Panc1 (cell line): Measurements from ENCODE around the gene PYGO2. TPM values are rescaled to one million over a fixed set of nuclear protein-coding genes. Genes with fewer than 3 reads are reported as not detected.

Experiments
- ATAC-seq: fragments of 200-7000 bp; cut with Tn5 transposase; 2 replicates; pipeline ENCODE4 v1.9.1; 2020; ENCODE audit warnings: mild to moderate bottlenecking, moderate library complexity
- BruUV-seq: library from RNA; stranded (reverse); fragments of 400-500 nt; replicated peaks from 2 replicates; lab custom pipeline; 2021; lab: Mats Ljungman, UMichigan
- CTCF ChIA-PET: fragments of 300-600 bp; sonication (Branson Sonifier 250); formaldehyde crosslinking; loops from one replicate; lab custom pipeline; 2022; ENCODE audit warnings: antibody characterized with exemption; lab: Charles Lee
- POLR2A ChIA-PET: fragments of 300-600 bp; sonication (Branson Sonifier 250); formaldehyde crosslinking; loops from one replicate; lab custom pipeline; 2022; ENCODE audit warnings: antibody characterized with exemption; lab: Charles Lee
- DNase-seq: peaks from one replicate; pipeline ENCODE4 v3.0.0-alpha.2; 2010; ENCODE audit warnings: low read depth, low spot score
- H3K27ac ChIP-seq: 2 replicates; pipeline ENCODE4 v1.5.1; 2011; ENCODE audit warnings: mild to moderate bottlenecking, low read length, inconsistent platforms
- H3K27me3 ChIP-seq: fragments of 200-500 bp; sonication (Bioruptor generic); 2 replicates; pipeline ENCODE4 v1.6.0; 2014; ENCODE audit warnings: low read length, inconsistent platforms; ENCODE audit not compliant: control insufficient read depth, insufficient read depth
- H3K36me3 ChIP-seq: fragments of 200-500 bp; sonication (Bioruptor generic); 2 replicates; pipeline ENCODE4 v1.5.1; 2014; ENCODE audit warnings: inconsistent platforms, mild to moderate bottlenecking, low read length, moderate library complexity; ENCODE audit not compliant: control insufficient read depth, insufficient read depth
- H3K4me1 ChIP-seq: 2 replicates; pipeline ENCODE4 v1.5.1; 2011; ENCODE audit warnings: inconsistent platforms, mild to moderate bottlenecking, low read length, moderate library complexity; ENCODE audit not compliant: control insufficient read depth, insufficient read depth
- H3K4me3 ChIP-seq, 2 experiments: 2 replicates each; pipeline ENCODE4 v1.5.1; 2011 to 2012; ENCODE audit warnings: low read depth in 2 of 2, low read length in 2 of 2, mild to moderate bottlenecking in 2 of 2, inconsistent platforms in 1 of 2, moderate library complexity in 1 of 2
- H3K9me3 ChIP-seq: fragments of 200-500 bp; sonication (Bioruptor generic); 2 replicates; pipeline ENCODE4 v1.5.1; 2014; ENCODE audit warnings: low read depth, mild to moderate bottlenecking, inconsistent platforms, low read length, moderate library complexity; ENCODE audit not compliant: control insufficient read depth, insufficient read depth
- POLR2AphosphoS5 ChIP-seq: IDR thresholded peaks from 2 replicates; pipeline ENCODE4 v1.6.1; 2012; ENCODE audit warnings: mild to moderate bottlenecking, low read depth, low read length, moderate library complexity
- SIN3A ChIP-seq: IDR thresholded peaks from 2 replicates; pipeline ENCODE4 v1.6.1; 2012; ENCODE audit warnings: low read depth, mild to moderate bottlenecking, low read length, moderate library complexity, borderline replicate concordance; ENCODE audit not compliant: insufficient read depth
- TCF7L2 ChIP-seq: IDR thresholded peaks from 2 replicates; pipeline ENCODE4 v1.6.1; 2011; ENCODE audit warnings: mild to moderate bottlenecking, low read depth, low read length, inconsistent platforms
- in situ Hi-C: cut with HindIII; loops from 2 replicates; pipeline ENCODE4 v1.10.0; 2016; ENCODE audit warnings: low sequenced_read_pairs, low pct_unique_long_range_greater_than_20kb
- intact Hi-C: fragments of 100-400 bp; cut with micrococcal nuclease; formaldehyde crosslinking; loops from one replicate; pipeline ENCODE4 v1.10.0; 2022; ENCODE audit not compliant: unreplicated experiment
- total RNA-seq: library from RNA; stranded (reverse); gene quantifications from one replicate; pipeline ENCODE4 v1.2.1, GENCODE V29; 2021; ENCODE audit not compliant: unreplicated experiment
- TF ChIP-seq, protein P1 (sequence below): fragments of 450-650 bp; IDR thresholded peaks from 2 replicates; pipeline ENCODE4 v1.5.1; 2017; ENCODE audit warnings: mild to moderate bottlenecking
- TF ChIP-seq, protein P2 (sequence below), 2 experiments: IDR thresholded peaks; 2 replicates each; pipeline ENCODE4 v1.6.1; 2011 to 2012; ENCODE audit warnings: low read depth in 2 of 2, control low read depth in 1 of 2, low read length in 1 of 2, mild to moderate bottlenecking in 1 of 2, moderate library complexity in 1 of 2; ENCODE audit not compliant: insufficient read depth in 1 of 2

Gene PYGO2
- total RNA-seq, 1 experiment from 2014 or later = 41.1 TPM

DNA sequence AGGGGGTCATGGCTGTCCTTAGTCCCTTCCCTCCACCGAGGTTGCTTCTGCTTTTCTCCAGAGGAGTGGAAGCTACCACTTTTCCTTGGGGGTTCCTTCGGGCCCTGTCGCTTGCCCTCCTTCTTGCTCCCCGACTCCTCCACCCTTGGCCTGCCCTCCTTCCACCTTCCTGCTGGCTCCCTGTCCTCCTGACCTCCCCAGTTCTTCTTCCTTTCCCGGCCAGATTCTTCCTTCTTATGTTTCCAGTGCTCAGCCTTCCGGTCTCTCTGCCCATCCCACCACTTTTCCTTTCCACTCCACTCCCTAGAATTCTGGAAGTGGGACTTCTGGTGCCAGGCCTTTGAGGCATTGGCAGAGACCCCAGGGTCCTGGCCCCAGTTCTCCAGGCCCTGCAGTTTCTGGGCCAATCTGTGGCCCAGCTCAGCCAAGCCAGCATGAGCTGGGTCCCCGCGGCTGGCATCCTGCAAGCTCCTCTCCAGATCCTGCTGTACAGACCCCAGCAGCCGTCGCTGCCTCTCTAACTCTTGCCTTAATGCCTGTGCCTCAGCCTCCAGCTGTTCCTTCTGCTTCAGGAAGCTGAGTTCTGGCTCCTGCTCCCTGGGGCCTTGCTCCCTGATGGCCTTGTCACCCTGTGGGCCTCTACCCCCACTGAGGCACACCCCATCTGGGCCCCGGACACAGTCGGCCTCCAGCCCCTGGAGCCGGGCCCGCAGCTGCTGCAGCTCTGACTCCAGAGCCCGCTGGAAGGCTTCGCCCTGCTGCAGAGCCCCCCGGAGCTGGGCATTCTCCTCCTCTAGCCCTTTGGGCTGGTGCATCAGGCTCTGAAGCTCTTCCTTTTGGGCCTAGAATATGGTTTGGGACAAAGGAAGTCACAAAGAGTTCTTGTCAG, 15.4 kb downstream of the PYGO2 start:
- intact Hi-C loops = no loop called here
- no peak overlapping the region for H3K27ac ChIP-seq
- TF ChIP-seq SIN3A = no peak
- TF ChIP-seq TCF7L2 = no peak
- no peak for TF ChIP-seq POLR2AphosphoS5
- TF ChIP-seq, protein P1, sequence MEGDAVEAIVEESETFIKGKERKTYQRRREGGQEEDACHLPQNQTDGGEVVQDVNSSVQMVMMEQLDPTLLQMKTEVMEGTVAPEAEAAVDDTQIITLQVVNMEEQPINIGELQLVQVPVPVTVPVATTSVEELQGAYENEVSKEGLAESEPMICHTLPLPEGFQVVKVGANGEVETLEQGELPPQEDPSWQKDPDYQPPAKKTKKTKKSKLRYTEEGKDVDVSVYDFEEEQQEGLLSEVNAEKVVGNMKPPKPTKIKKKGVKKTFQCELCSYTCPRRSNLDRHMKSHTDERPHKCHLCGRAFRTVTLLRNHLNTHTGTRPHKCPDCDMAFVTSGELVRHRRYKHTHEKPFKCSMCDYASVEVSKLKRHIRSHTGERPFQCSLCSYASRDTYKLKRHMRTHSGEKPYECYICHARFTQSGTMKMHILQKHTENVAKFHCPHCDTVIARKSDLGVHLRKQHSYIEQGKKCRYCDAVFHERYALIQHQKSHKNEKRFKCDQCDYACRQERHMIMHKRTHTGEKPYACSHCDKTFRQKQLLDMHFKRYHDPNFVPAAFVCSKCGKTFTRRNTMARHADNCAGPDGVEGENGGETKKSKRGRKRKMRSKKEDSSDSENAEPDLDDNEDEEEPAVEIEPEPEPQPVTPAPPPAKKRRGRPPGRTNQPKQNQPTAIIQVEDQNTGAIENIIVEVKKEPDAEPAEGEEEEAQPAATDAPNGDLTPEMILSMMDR = no peak
- TF ChIP-seq, protein P2, sequence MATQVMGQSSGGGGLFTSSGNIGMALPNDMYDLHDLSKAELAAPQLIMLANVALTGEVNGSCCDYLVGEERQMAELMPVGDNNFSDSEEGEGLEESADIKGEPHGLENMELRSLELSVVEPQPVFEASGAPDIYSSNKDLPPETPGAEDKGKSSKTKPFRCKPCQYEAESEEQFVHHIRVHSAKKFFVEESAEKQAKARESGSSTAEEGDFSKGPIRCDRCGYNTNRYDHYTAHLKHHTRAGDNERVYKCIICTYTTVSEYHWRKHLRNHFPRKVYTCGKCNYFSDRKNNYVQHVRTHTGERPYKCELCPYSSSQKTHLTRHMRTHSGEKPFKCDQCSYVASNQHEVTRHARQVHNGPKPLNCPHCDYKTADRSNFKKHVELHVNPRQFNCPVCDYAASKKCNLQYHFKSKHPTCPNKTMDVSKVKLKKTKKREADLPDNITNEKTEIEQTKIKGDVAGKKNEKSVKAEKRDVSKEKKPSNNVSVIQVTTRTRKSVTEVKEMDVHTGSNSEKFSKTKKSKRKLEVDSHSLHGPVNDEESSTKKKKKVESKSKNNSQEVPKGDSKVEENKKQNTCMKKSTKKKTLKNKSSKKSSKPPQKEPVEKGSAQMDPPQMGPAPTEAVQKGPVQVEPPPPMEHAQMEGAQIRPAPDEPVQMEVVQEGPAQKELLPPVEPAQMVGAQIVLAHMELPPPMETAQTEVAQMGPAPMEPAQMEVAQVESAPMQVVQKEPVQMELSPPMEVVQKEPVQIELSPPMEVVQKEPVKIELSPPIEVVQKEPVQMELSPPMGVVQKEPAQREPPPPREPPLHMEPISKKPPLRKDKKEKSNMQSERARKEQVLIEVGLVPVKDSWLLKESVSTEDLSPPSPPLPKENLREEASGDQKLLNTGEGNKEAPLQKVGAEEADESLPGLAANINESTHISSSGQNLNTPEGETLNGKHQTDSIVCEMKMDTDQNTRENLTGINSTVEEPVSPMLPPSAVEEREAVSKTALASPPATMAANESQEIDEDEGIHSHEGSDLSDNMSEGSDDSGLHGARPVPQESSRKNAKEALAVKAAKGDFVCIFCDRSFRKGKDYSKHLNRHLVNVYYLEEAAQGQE (IDR thresholded peaks at IDR 0.05; ENCODE audit: insufficient read depth in 1 of 2, low read depth in 2 of 2, low read length in 1 of 2) = no peak
- ChIA-PET POLR2A (no interaction called here), CTCF (interaction anchor here (0.5 to 0.6 kb wide), 2 partner anchors 35 to 44 kb away, joined by 3 read pairs; no protein-coding TSS in a partner anchor)
- in situ Hi-C loops = no loop called here
- H3K27me3 ChIP-seq = no peaks in the 10 kb centered on the region
- no peak for ATAC-seq
- H3K4me3 ChIP-seq = no peak overlapping the region
- H3K36me3 ChIP-seq = no peaks in the 10 kb centered on the region
- no TSS peak for BruUV-seq
- DNase-seq = no peak
- no peaks in the 10 kb centered on the region for H3K9me3 ChIP-seq
- peaks cover 6% of the 10 kb centered on the region; the same call in 1 of the 2 replicates for H3K4me1 ChIP-seq

DNA sequence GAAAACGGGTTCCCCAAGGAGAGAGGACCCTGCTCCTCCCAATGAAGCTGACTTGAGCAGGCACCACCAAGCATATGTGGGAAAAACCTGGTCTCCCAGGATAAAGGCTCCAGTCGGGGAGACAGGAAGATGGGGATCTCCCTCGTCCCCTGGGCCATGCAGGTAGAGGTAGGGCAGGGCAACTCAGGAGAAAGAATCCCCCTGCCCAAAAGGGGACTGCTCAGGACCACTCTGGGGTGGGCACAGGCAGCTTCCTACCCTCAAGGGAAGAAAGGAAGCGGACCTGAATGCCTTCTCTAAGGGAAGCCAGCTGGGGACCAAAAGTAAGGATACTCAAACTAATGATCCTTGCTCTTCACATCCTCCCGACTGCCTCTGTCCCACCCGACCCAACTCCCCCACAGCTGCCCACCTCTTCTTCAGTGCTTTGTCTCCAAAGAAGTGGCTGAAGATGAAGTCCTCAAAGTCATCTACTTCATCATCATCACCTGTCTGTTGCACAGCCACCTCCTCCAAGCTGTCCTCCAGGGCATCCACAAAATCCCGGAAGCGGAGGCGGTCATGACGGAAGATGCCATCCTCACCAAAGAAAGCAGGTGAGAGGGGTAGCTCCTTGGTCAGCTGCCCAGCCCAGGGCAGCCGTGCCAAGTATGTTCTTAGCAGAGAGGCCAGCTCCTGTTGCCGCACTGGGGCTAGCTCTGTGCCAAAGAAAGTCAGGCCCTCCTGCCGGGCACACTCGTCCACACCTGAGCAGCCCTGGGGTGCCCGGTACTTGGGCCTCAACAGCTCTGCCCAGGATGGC, 16.2 kb downstream of the PYGO2 start:
- BruUV-seq = TSS peak; percentile 93
- intact Hi-C loops = no loop called here
- no peaks in the 10 kb centered on the region for H3K9me3 ChIP-seq
- TF ChIP-seq, protein P2 (IDR thresholded peaks at IDR 0.05; ENCODE audit: insufficient read depth in 1 of 2, low read depth in 2 of 2, low read length in 1 of 2) = no peak
- TF ChIP-seq, protein P1 = no peak
- TF ChIP-seq POLR2AphosphoS5 = no peak
- TF ChIP-seq SIN3A = no peak
- no peak for TF ChIP-seq TCF7L2
- H3K27ac ChIP-seq = no peak overlapping the region
- in situ Hi-C loops = no loop called here
- H3K36me3 ChIP-seq = no peaks in the 10 kb centered on the region
- ChIA-PET CTCF (interaction anchor here (0.5 to 0.6 kb wide), 3 partner anchors 36 to 82 kb away, joined by 3 to 4 read pairs (median 3); no protein-coding TSS in a partner anchor), POLR2A (no interaction called here)
- H3K4me1 ChIP-seq = peaks cover 6% of the 10 kb centered on the region; the same call in 1 of the 2 replicates
- H3K27me3 ChIP-seq = no peaks in the 10 kb centered on the region
- DNase-seq (no peak), ATAC-seq (no peak)
- no peak overlapping the region for H3K4me3 ChIP-seq
